Glutamatergic neuron (in vitro differentiated cells): ENCODE measurements around the gene CEACAM20. TPM values are rescaled to one million over a fixed set of nuclear protein-coding genes. Genes with fewer than 3 reads are reported as not detected.

Source experiments
- DNase-seq: peaks from one replicate; pipeline ENCODE4 v3.0.0; 2022
- H3K27ac Mint-ChIP-seq: one replicate; pipeline ENCODE4 v1.8.0; 2020; ENCODE audit warnings: mild to moderate bottlenecking, mixed read lengths, inconsistent platforms; ENCODE audit not compliant: unreplicated experiment
- H3K27me3 Mint-ChIP-seq: one replicate; pipeline ENCODE4 v1.8.0; 2020; ENCODE audit warnings: mild to moderate bottlenecking, moderate library complexity, mixed read lengths, inconsistent platforms; ENCODE audit not compliant: unreplicated experiment
- H3K36me3 Mint-ChIP-seq: one replicate; pipeline ENCODE4 v1.8.0; 2020; ENCODE audit warnings: mild to moderate bottlenecking, mixed read lengths, inconsistent platforms; ENCODE audit not compliant: unreplicated experiment
- H3K4me1 Mint-ChIP-seq: one replicate; pipeline ENCODE4 v1.8.0; 2020; ENCODE audit warnings: mild to moderate bottlenecking, low read depth, mixed read lengths, inconsistent platforms; ENCODE audit not compliant: unreplicated experiment
- H3K4me3 Mint-ChIP-seq: one replicate; pipeline ENCODE4 v1.8.0; 2020; ENCODE audit warnings: mild to moderate bottlenecking, mixed read lengths, inconsistent platforms; ENCODE audit not compliant: unreplicated experiment
- H3K9me3 Mint-ChIP-seq: one replicate; pipeline ENCODE4 v1.8.0; 2020; ENCODE audit warnings: mild to moderate bottlenecking, moderate library complexity, mixed read lengths, inconsistent platforms; ENCODE audit not compliant: unreplicated experiment
- total RNA-seq: library from RNA; stranded (reverse); fragmentation: NEBNext Ultra II Directional; extraction: Animal tissue kit (Norgen Biotek cat#: 25700); gene quantifications from one replicate; pipeline ENCODE4 v1.2.1, GENCODE V29; 2021; ENCODE audit not compliant: unreplicated experiment
- TF ChIP-seq, protein P1 (sequence below): fragments of 200-600 bp; sonication (generic); IDR thresholded peaks from one replicate; pipeline ENCODE4 v1.5.0; 2021; ENCODE audit not compliant: partially characterized antibody, unreplicated experiment

The CEACAM20 gene
- total RNA-seq, 1 donor from 2014 or later, result not detected

DNA sequence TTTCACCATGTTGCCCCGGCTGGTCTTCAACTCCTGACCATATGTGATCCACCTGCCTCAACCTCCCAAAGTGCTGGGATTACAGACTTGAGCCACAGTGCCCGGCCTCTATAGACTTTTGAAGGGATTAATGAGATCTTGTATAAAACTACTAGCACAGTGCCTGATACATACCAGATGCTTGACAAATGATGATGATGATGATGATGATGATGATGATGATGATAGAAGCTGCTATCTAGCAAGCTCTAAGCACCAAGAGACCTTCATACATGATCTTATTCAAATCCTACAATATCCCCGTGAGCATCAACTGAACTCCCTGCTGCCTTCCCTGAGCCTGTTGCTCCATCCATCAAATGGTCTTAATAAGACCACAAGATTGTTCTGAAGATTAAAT lies 14.4 kb downstream of the CEACAM20 start:
- no peaks in the 10 kb centered on the region for H3K4me1 Mint-ChIP-seq
- no peaks in the 10 kb centered on the region for H3K36me3 Mint-ChIP-seq
- H3K4me3 Mint-ChIP-seq, result no peak overlapping the region
- peaks cover 4% of the 10 kb centered on the region for H3K27me3 Mint-ChIP-seq
- TF ChIP-seq, protein P1, sequence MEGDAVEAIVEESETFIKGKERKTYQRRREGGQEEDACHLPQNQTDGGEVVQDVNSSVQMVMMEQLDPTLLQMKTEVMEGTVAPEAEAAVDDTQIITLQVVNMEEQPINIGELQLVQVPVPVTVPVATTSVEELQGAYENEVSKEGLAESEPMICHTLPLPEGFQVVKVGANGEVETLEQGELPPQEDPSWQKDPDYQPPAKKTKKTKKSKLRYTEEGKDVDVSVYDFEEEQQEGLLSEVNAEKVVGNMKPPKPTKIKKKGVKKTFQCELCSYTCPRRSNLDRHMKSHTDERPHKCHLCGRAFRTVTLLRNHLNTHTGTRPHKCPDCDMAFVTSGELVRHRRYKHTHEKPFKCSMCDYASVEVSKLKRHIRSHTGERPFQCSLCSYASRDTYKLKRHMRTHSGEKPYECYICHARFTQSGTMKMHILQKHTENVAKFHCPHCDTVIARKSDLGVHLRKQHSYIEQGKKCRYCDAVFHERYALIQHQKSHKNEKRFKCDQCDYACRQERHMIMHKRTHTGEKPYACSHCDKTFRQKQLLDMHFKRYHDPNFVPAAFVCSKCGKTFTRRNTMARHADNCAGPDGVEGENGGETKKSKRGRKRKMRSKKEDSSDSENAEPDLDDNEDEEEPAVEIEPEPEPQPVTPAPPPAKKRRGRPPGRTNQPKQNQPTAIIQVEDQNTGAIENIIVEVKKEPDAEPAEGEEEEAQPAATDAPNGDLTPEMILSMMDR, result no peak
- H3K9me3 Mint-ChIP-seq, result peaks cover 3% of the 10 kb centered on the region
- no peak overlapping the region for H3K27ac Mint-ChIP-seq
- DNase-seq, result no peak

GRCh38 chr19:44512326-44513298 lies 16.9 kb downstream of the CEACAM20 start:
- peaks cover 4% of the 10 kb centered on the region for H3K27me3 Mint-ChIP-seq
- peaks cover 4% of the 10 kb centered on the region for H3K9me3 Mint-ChIP-seq
- peak; percentile 45 for DNase-seq
- no peak overlapping the region for H3K4me3 Mint-ChIP-seq
- TF ChIP-seq, protein P1, result peak; percentile 39
- no peaks in the 10 kb centered on the region for H3K4me1 Mint-ChIP-seq
- no peak overlapping the region for H3K27ac Mint-ChIP-seq
- H3K36me3 Mint-ChIP-seq, result no peaks in the 10 kb centered on the region

DNA sequence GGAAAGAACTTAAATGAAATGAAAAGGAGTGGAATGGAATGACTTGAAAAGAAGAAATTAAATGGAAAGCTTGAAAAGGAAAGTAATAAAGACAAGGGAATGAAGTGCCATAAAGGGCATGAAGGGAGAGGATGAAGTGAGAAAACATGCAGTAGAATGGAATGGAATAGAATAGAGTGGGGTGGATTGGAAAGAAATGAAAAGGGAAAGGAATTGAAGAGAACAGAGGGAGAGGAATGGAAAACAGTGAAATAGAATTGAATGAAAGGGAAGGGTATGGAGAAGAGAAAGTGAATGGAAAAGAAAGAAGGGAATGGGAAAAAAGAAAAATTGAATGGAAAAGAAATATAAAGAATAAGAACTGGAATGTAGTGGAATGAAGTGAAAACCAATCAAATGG lies 20.0 kb downstream of the CEACAM20 start:
- Mint-ChIP-seq H3K27ac (no peak overlapping the region), H3K9me3 (peaks cover 3% of the 10 kb centered on the region), H3K4me1 (no peaks in the 10 kb centered on the region), H3K36me3 (no peaks in the 10 kb centered on the region), H3K27me3 (peaks cover 11% of the 10 kb centered on the region), H3K4me3 (no peak overlapping the region)
- DNase-seq, result no peak
- TF ChIP-seq, protein P1, result no peak

GRCh38 chr19:44499962-44500949 lies 29.2 kb downstream of the CEACAM20 start, which contains the start of gene ZNF180:
Gene ZNF180 (minus strand): TSS chr19:44500522. CDS start chr19:44497334, 3,188 bp downstream.
- TF ChIP-seq, protein P1, result peak; percentile 99
- Mint-ChIP-seq H3K27ac (peak within 1 kb of the TSS; percentile 84), H3K9me3 (peaks cover 15% of the 10 kb centered on the region), H3K27me3 (peaks cover 15% of the 10 kb centered on the region), H3K4me1 (peaks cover 8% of the 10 kb centered on the region), H3K4me3 (peak within 1 kb of the TSS; percentile 96), H3K36me3 (peaks cover 32% of the 10 kb centered on the region)
- peak; percentile 97 for DNase-seq
